ENCODE results near the gene RABEPK. TPM values are rescaled to one million over a fixed set of nuclear protein-coding genes. Genes with fewer than 3 reads are reported as not detected.
A peak's percentile ranks its signal among the peaks of the same experiment; 100 is the strongest.
"Not testable (repeated sequence)": the region's sequence is repeated elsewhere in the genome, so short reads cannot be mapped to it uniquely, and the experiment has no call there.

RABEPK gene
- total RNA-seq, 2 donors from 2014 or later = 24.1 to 36.7 TPM

DNA sequence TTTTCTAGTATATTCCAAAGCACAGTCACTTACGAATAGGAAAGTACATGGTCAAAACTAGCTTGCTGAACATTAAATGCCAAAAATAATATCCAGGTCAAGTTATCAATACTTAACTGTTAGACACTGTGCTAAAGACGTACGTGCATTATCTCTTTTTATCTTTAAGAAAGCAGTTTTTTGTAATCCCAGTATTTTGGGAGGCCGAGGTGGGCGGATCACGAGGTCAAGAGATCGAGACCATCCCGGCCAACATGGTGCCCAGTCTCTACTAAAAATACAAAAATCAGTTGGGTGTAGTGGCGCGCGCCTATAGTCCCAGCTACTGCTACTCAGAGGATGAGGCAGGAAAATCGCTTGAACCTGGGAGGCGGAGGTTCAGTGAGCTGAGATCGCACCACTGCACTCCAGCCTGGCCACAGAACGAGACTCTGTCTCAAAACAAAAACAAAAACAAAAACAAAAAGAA lies 43.5 kb downstream of the RABEPK start:
- Mint-ChIP-seq H3K9me3 (no peaks in the 10 kb centered on the region), H3K27ac (peak overlapping the region in 1 of 2 donors; percentile 59), H3K27me3 (no peaks in the 10 kb centered on the region), H3K4me1 (ENCODE audit: low read depth in 2 of 2) (peaks cover 15 to 21% of the 10 kb centered on the region in 2 donors), H3K36me3 (peaks cover 5% of the 10 kb centered on the region), H3K4me3 (no peak overlapping the region)
- ATAC-seq = no peak
- no peak for DNase-seq (ENCODE audit: low spot score)

DNA sequence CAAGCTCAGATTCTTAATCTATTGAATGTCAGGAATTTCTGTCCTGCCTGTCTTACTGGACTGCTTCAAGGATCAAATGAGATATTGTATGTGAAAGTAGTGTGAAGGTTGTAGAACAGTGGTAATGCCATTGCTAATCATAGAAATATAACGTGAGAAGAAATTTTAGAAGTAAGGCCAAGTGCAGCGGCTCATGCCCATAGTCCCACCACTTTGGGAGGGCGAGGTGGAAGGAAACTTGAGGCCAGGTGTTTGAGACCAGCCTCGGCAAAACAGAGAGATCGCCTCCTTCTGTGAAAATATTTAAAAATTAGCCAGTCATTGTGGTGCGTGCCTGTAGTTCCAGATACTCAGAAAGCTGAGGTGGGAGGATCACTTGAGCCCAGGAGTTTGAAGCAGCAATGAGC lies 45.9 kb downstream of the RABEPK start:
- no peaks in the 10 kb centered on the region for H3K36me3 Mint-ChIP-seq
- peaks cover 5 to 12% of the 10 kb centered on the region in 2 donors for H3K4me1 Mint-ChIP-seq (ENCODE audit: low read depth in 2 of 2)
- no peaks in the 10 kb centered on the region for H3K27me3 Mint-ChIP-seq
- no peaks in the 10 kb centered on the region for H3K9me3 Mint-ChIP-seq
- no peak overlapping the region for H3K27ac Mint-ChIP-seq
- no peak overlapping the region for H3K4me3 Mint-ChIP-seq
- DNase-seq (ENCODE audit: low spot score) = no peak
- ATAC-seq = no peak

DNA sequence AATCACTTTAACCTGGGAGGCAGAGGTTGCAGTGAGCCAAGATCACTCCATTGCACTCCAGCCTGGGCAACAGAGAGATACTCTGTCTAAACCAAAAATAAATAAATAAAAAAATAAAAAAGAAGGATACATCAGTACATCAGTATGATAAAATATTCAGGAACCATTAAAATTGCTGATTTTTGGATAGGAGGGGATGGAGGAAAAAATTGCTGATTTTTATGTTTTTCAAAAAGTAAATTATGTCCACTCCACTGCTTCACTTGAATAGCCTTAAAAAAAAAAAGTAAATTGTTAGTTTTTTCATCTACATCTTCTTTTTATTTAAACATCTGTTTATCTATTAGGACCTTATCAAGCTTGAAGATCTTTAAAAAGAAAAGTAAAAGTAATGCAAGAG lies 53.9 kb downstream of the RABEPK start:
- H3K27ac Mint-ChIP-seq = no peak overlapping the region
- no peaks in the 10 kb centered on the region for H3K27me3 Mint-ChIP-seq
- ATAC-seq = no peak
- no peaks in the 10 kb centered on the region for H3K9me3 Mint-ChIP-seq
- H3K4me1 Mint-ChIP-seq (ENCODE audit: low read depth in 2 of 2) = no peaks in the 10 kb centered on the region
- H3K36me3 Mint-ChIP-seq = no peaks in the 10 kb centered on the region
- no peak for DNase-seq (ENCODE audit: low spot score)
- H3K4me3 Mint-ChIP-seq = no peak overlapping the region

GRCh38 chr9:125255781-125256391 lies 55.5 kb downstream of the RABEPK start:
- Mint-ChIP-seq H3K27ac (no peak overlapping the region), H3K36me3 (no peaks in the 10 kb centered on the region), H3K4me3 (no peak overlapping the region), H3K4me1 (ENCODE audit: low read depth in 2 of 2) (peaks cover 5 to 6% of the 10 kb centered on the region in 2 donors), H3K9me3 (no peaks in the 10 kb centered on the region), H3K27me3 (no peaks in the 10 kb centered on the region)
- ATAC-seq = no peak
- no peak for DNase-seq (ENCODE audit: low spot score)

DNA sequence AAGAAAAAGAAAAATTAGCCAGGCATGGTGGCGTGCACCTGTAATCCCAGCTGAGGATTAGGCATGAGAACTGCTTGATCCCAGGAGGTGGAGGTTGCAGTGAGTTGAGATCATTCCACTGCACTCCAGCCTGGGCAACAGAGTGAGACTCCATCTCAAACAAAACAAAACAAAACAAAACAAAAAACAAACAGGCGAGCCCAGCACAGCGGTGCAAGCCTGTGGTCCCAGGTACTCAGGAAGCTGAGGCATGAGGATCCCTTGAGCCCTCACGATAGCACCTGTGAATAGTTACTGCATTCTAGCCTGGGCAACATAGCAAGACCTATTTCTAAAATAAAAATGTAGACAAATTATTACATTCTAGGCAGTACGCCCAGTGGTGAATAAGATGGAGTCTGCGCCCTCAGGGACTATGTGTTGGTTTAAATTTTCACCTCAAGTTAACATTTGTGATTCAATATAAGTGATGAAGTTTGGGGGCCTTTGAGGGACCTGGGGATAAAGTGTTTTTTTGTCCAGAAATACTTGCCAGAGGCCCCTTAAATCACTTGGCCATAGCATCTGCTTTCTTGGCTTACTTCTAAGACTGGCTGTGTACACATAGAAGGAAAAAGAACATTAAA lies 57.9 kb downstream of the RABEPK start:
- Mint-ChIP-seq H3K36me3 (peaks cover 4% of the 10 kb centered on the region), H3K27me3 (no peaks in the 10 kb centered on the region), H3K9me3 (no peaks in the 10 kb centered on the region), H3K4me3 (no peak overlapping the region), H3K4me1 (ENCODE audit: low read depth in 2 of 2) (peaks cover 17 to 19% of the 10 kb centered on the region in 2 donors), H3K27ac (no peak overlapping the region)
- ATAC-seq (no peak), DNase-seq (ENCODE audit: low spot score) (no peak)

GRCh38 chr9:125258832-125259534 lies 58.6 kb downstream of the RABEPK start:
- H3K27me3 Mint-ChIP-seq = no peaks in the 10 kb centered on the region
- H3K4me1 Mint-ChIP-seq (ENCODE audit: low read depth in 2 of 2) = peaks cover 22 to 23% of the 10 kb centered on the region in 2 donors
- DNase-seq (ENCODE audit: low spot score) (no peak), ATAC-seq (no peak)
- H3K9me3 Mint-ChIP-seq = no peaks in the 10 kb centered on the region
- no peak overlapping the region for H3K4me3 Mint-ChIP-seq
- peak overlapping the region in 1 of 2 donors; percentile 90 for H3K27ac Mint-ChIP-seq
- peaks cover 8% of the 10 kb centered on the region for H3K36me3 Mint-ChIP-seq

GRCh38 chr9:125260561-125260960 lies 60.2 kb downstream of the RABEPK start:
- Mint-ChIP-seq H3K4me1 (ENCODE audit: low read depth in 2 of 2) (peaks cover 29 to 34% of the 10 kb centered on the region in 2 donors), H3K9me3 (no peaks in the 10 kb centered on the region), H3K27ac (peak overlapping the region; percentile 90 to 94), H3K27me3 (no peaks in the 10 kb centered on the region), H3K36me3 (peaks cover 8% of the 10 kb centered on the region), H3K4me3 (peak overlapping the region; percentile 99)
- DNase-seq (ENCODE audit: low spot score) = no peak
- no peak for ATAC-seq

GRCh38 chr9:125261501-125262293 lies 61.4 kb downstream of the RABEPK start, which contains the start of gene GAPVD1:
TSS of gene GAPVD1 (plus strand) at chr9:125261826. CDS start at chr9:125298922, 37,096 bp downstream.
- H3K9me3 Mint-ChIP-seq = no peaks in the 10 kb centered on the region
- H3K4me1 Mint-ChIP-seq (ENCODE audit: low read depth in 2 of 2) = peaks cover 29 to 34% of the 10 kb centered on the region in 2 donors
- H3K4me3 Mint-ChIP-seq = peak within 1 kb of the TSS; percentile 99
- peak within 1 kb of the TSS; percentile 90 to 94 for H3K27ac Mint-ChIP-seq
- DNase-seq (ENCODE audit: low spot score) = peak; percentile 97
- peaks cover 8% of the 10 kb centered on the region for H3K36me3 Mint-ChIP-seq
- no peaks in the 10 kb centered on the region for H3K27me3 Mint-ChIP-seq
- ATAC-seq = peak; percentile 99 to 100

- Mint-ChIP-seq H3K27me3 (no peaks in the 10 kb centered on the region), H3K36me3 (peaks cover 8% of the 10 kb centered on the region), H3K27ac (peak overlapping the region; percentile 90 to 94), H3K4me3 (peak overlapping the region; percentile 99), H3K4me1 (ENCODE audit: low read depth in 2 of 2) (peaks cover 29 to 34% of the 10 kb centered on the region in 2 donors), H3K9me3 (no peaks in the 10 kb centered on the region)
- DNase-seq (ENCODE audit: low spot score) (no peak), ATAC-seq (no peak)
Measured at GRCh38 chr9:125262294-125262991, 62.1 kb downstream of the RABEPK start.

GRCh38 chr9:125264068-125264467 lies 63.7 kb downstream of the RABEPK start:
- Mint-ChIP-seq H3K27ac (peak overlapping the region in 1 of 2 donors; percentile 64), H3K4me3 (peak overlapping the region; percentile 55), H3K4me1 (ENCODE audit: low read depth in 2 of 2) (peaks cover 32 to 34% of the 10 kb centered on the region in 2 donors)
- not testable (repeated sequence) for DNase-seq (ENCODE audit: low spot score); H3K27me3 Mint-ChIP-seq; H3K36me3 Mint-ChIP-seq; H3K9me3 Mint-ChIP-seq; ATAC-seq

DNA sequence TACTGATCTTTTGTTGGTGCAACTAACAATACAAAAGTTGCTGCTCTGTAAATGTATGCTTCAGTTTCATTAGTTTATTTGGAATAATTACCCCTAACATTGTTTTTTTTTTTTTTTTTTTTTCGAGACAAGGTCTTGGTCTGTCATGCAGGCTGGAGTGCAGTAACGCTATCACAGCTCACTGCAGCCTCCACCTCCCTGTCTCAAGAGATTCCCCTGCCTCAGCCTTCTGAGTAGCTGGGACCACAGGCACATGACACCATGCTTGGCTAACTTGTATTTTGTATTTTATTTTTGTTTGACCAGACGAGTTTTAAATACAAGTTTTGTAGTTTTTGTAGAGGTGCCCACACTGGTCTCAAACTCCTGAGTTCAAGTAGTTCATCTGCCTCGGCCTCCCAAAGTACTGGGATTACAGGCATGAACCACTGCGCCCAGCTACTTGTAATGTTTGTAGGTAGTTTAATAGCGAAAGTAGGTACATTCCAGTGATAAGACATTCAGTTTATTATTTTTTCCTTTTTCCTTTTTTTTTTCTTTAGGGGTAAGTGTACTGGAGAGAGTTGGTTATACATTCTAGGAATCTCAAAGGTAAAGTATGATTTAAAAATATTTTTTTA lies 68.2 kb downstream of the RABEPK start:
- ATAC-seq (no peak), DNase-seq (ENCODE audit: low spot score) (no peak)
- H3K27ac Mint-ChIP-seq = peak overlapping the region in 1 of 2 donors; percentile 47
- H3K4me3 Mint-ChIP-seq = no peak overlapping the region
- H3K36me3 Mint-ChIP-seq = peaks cover 4% of the 10 kb centered on the region
- H3K27me3 Mint-ChIP-seq = no peaks in the 10 kb centered on the region
- H3K4me1 Mint-ChIP-seq (ENCODE audit: low read depth in 2 of 2) = peaks cover 19 to 21% of the 10 kb centered on the region in 2 donors
- no peaks in the 10 kb centered on the region for H3K9me3 Mint-ChIP-seq

- Mint-ChIP-seq H3K27me3 (no peaks in the 10 kb centered on the region), H3K36me3 (no peaks in the 10 kb centered on the region), H3K9me3 (no peaks in the 10 kb centered on the region), H3K4me3 (no peak overlapping the region), H3K4me1 (ENCODE audit: low read depth in 2 of 2) (peaks cover 16 to 18% of the 10 kb centered on the region in 2 donors), H3K27ac (no peak overlapping the region)
- DNase-seq (ENCODE audit: low spot score) (no peak), ATAC-seq (no peak)
Measured at GRCh38 chr9:125269014-125269397, 68.7 kb downstream of the RABEPK start.
